Esophagus muscularis mucosa (tissue), 4 donors: ENCODE data around the gene TMEM170A.

ENCODE experiments used
- CTCF ChIP-seq, 3 experiments: fragments of 200-600 bp in 2 of 3; fragments of 450-650 bp in 1 of 3; sonication (generic) in 2 of 3; IDR thresholded peaks; one replicate each; pipeline ENCODE4 v1.5.1; 2017 to 2019; ENCODE audit warnings: antibody characterized with exemption in 3 of 3, mild to moderate bottlenecking in 2 of 3, moderate library complexity in 1 of 3
- EP300 ChIP-seq: sonication (generic); formaldehyde crosslinking; IDR thresholded peaks from one replicate; pipeline ENCODE4 v1.6.1; 2017; ENCODE audit warnings: antibody characterized with exemption
- POLR2A ChIP-seq: fragments of 450-650 bp; IDR thresholded peaks from one replicate; pipeline ENCODE4 v1.6.1; 2017; ENCODE audit warnings: antibody characterized with exemption, moderate library complexity, mild to moderate bottlenecking, low read depth

- TF ChIP-seq CTCF (IDR thresholded peaks at IDR 0.05) (no peak), EP300 (no peak), POLR2A (no peak)
These were observed 62.2 kb downstream of the TMEM170A start for GRCh38 chr16:75402159-75402820.
